Measurements from ENCODE around the gene LMO2.
A peak's percentile ranks its signal among the peaks of the same experiment; 100 is the strongest.

LMO2 gene

GRCh38 chr11:33913991-33914390, 22.1 kb upstream of the LMO2 start:
- DNase-seq, result no peak

- peak; percentile 92 for DNase-seq
These were observed 20.8 kb upstream of the LMO2 start for GRCh38 chr11:33912405-33913361.

GRCh38 chr11:33910958-33911339, 19.1 kb upstream of the LMO2 start:
- DNase-seq, result no peak

- DNase-seq, result no peak
These were observed 18.6 kb upstream of the LMO2 start for GRCh38 chr11:33910296-33910957.

- no peak for DNase-seq
These were observed 17.7 kb upstream of the LMO2 start for GRCh38 chr11:33909552-33909951.

- no peak for DNase-seq
These were observed 17.3 kb upstream of the LMO2 start for GRCh38 chr11:33909150-33909549.

- DNase-seq, result peak; percentile 81
These were observed 15.5 kb upstream of the LMO2 start for GRCh38 chr11:33907421-33907820.

- DNase-seq, result no peak
These were observed 14.8 kb upstream of the LMO2 start for GRCh38 chr11:33906484-33907186.

GRCh38 chr11:33904102-33904501, 12.2 kb upstream of the LMO2 start:
- no peak for DNase-seq

GRCh38 chr11:33900159-33900840, 8.4 kb upstream of the LMO2 start:
- DNase-seq, result no peak

GRCh38 chr11:33899400-33900037, 7.6 kb upstream of the LMO2 start:
- DNase-seq, result peak; percentile 60

GRCh38 chr11:33898957-33899356, 7.1 kb upstream of the LMO2 start:
- DNase-seq, result no peak

- peak; percentile 77 for DNase-seq
These were observed 6.0 kb upstream of the LMO2 start for GRCh38 chr11:33897761-33898375.

- no peak for DNase-seq
These were observed 5.0 kb upstream of the LMO2 start for GRCh38 chr11:33896911-33897310.

- no peak for DNase-seq
These were observed 3.9 kb upstream of the LMO2 start for GRCh38 chr11:33895752-33896137.

- DNase-seq, result no peak
These were observed 2.5 kb upstream of the LMO2 start for GRCh38 chr11:33894398-33894746.

- peak; percentile 97 for DNase-seq
These were observed 2.0 kb upstream of the LMO2 start for GRCh38 chr11:33893711-33894397.

GRCh38 chr11:33892906-33893594, 1.2 kb upstream of the LMO2 start:
- peak; percentile 58 for DNase-seq

- no peak for DNase-seq
These were observed 2.0 kb downstream of the LMO2 start for GRCh38 chr11:33889821-33890378.

GRCh38 chr11:33889296-33889695, 2.6 kb downstream of the LMO2 start:
- DNase-seq, result no peak

- no peak for DNase-seq
These were observed 4.0 kb downstream of the LMO2 start for GRCh38 chr11:33887886-33888285.

Data from inflammatory macrophage treated with lipopolysaccharide for 4 hours (primary cell).